Epidermal melanocyte (primary cell): ENCODE measurements around the gene GPR156.
"Not testable (repeated sequence)": the region's sequence is repeated elsewhere in the genome, so short reads cannot be mapped to it uniquely, and the experiment has no call there.

Experiments used
- DNase-seq: peaks from one replicate; pipeline ENCODE4 v3.0.0; 2011; ENCODE audit warnings: low spot score; ENCODE audit not compliant: insufficient read length

Gene GPR156

GRCh38 chr3:120284747-120285507 is at the start of gene GPR156:
Gene GPR156 (minus strand): TSS chr3:120285222. CDS start chr3:120244098, 41,124 bp downstream.
- no peak for DNase-seq

- no peak for DNase-seq
Measured at GRCh38 chr3:120332646-120333045, 47.6 kb upstream of the GPR156 start.

GRCh38 chr3:120331076-120331475 is 46.1 kb upstream of the GPR156 start:
- no peak for DNase-seq

GRCh38 chr3:120326784-120327183 is 41.8 kb upstream of the GPR156 start:
- no peak for DNase-seq

- no peak for DNase-seq
Measured at GRCh38 chr3:120324190-120324589, 39.2 kb upstream of the GPR156 start.

GRCh38 chr3:120323761-120324160 is 38.7 kb upstream of the GPR156 start:
- DNase-seq, result not testable (repeated sequence)

GRCh38 chr3:120311863-120312794 is 27.1 kb upstream of the GPR156 start:
- DNase-seq, result no peak

- DNase-seq, result no peak
Measured at GRCh38 chr3:120306519-120307455, 21.8 kb upstream of the GPR156 start.

GRCh38 chr3:120304616-120305015 is 19.6 kb upstream of the GPR156 start:
- DNase-seq, result no peak

- no peak for DNase-seq
Measured at GRCh38 chr3:120302361-120302760, 17.3 kb upstream of the GPR156 start.

GRCh38 chr3:120300971-120301370 is 15.9 kb upstream of the GPR156 start:
- DNase-seq, result no peak

- DNase-seq, result no peak
Measured at GRCh38 chr3:120299403-120299802, 14.4 kb upstream of the GPR156 start.

- no peak for DNase-seq
Measured at GRCh38 chr3:120298996-120299395, 14.0 kb upstream of the GPR156 start.

GRCh38 chr3:120291552-120291951 is 6.5 kb upstream of the GPR156 start:
- not testable (repeated sequence) for DNase-seq

- no peak for DNase-seq
Measured at GRCh38 chr3:120289636-120290035, 4.6 kb upstream of the GPR156 start.

GRCh38 chr3:120286465-120286864 is 1.4 kb upstream of the GPR156 start:
- DNase-seq, result no peak

- DNase-seq, result no peak
Measured at GRCh38 chr3:120285508-120285841, 453 bp upstream of the GPR156 start.

GRCh38 chr3:120281261-120281660 is 3.8 kb downstream of the GPR156 start:
- DNase-seq, result no peak

- DNase-seq, result no peak
Measured at GRCh38 chr3:120280566-120280965, 4.5 kb downstream of the GPR156 start.

GRCh38 chr3:120280026-120280425 is 5.0 kb downstream of the GPR156 start:
- DNase-seq, result no peak

GRCh38 chr3:120276767-120277166 is 8.3 kb downstream of the GPR156 start:
- DNase-seq, result no peak
